HEK293 (cell line): ENCODE measurements around the gene RASAL2.

Experiments used
- CTCF ChIA-PET: fragments of 350-600 bp; formaldehyde crosslinking; extraction: SDS; loops from one replicate; lab custom pipeline; 2021; ENCODE audit warnings: antibody characterized with exemption; lab: Yijun Ruan, JAX
- POLR2A ChIA-PET: fragments of 300-600 bp; formaldehyde crosslinking; extraction: SDS; loops from one replicate; lab custom pipeline; 2020; ENCODE audit warnings: antibody characterized with exemption, inconsistent platforms; lab: Yijun Ruan, JAX
- H3K27ac ChIP-seq: fragments of 200-500 bp; sonication (Bioruptor generic); 2 replicates; pipeline ENCODE4 v1.5.1; 2014; ENCODE audit warnings: low read depth, low read length, control low read depth, inconsistent platforms; ENCODE audit errors: extremely low read depth
- H3K36me3 ChIP-seq, 2 experiments: fragments of 200-500 bp in 1 of 2; sonication (Bioruptor generic) in 1 of 2; 1 replicate in 1 of 2; 2 replicates in 1 of 2; pipeline ENCODE4 v1.5.1; 2014 to 2017; ENCODE audit warnings: inconsistent platforms in 2 of 2, low read length in 2 of 2; ENCODE audit not compliant: control insufficient read depth in 2 of 2, insufficient read depth in 1 of 2
- H3K4me1 ChIP-seq: fragments of 200-500 bp; sonication (Bioruptor generic); 2 replicates; pipeline ENCODE4 v1.5.1; 2014; ENCODE audit warnings: mild to moderate bottlenecking, low read length, inconsistent platforms; ENCODE audit not compliant: control insufficient read depth, insufficient read depth
- H3K4me3 ChIP-seq: 2 replicates; pipeline ENCODE4 v1.5.1; 2011; ENCODE audit warnings: low read depth, mild to moderate bottlenecking, control low read depth, low read length, moderate library complexity
- H3K9me3 ChIP-seq: fragments of 200-500 bp; sonication (Bioruptor generic); 2 replicates; pipeline ENCODE4 v1.5.1; 2014; ENCODE audit warnings: low read depth, low read length, inconsistent platforms; ENCODE audit not compliant: control insufficient read depth, insufficient read depth
- BCL11A ChIP-seq: fragments of 450-650 bp; formaldehyde crosslinking; IDR thresholded peaks from 2 replicates; pipeline ENCODE4 v1.5.1; 2016; ENCODE audit warnings: low read depth, missing biosample characterization, missing genetic modification characterization
- BCL11B ChIP-seq: fragments of 450-650 bp; formaldehyde crosslinking; IDR thresholded peaks from 2 replicates; pipeline ENCODE4 v1.5.1; 2016; ENCODE audit warnings: low read depth, missing biosample characterization, missing genetic modification characterization
- GFI1B ChIP-seq: fragments of 450-650 bp; formaldehyde crosslinking; IDR thresholded peaks from 2 replicates; pipeline ENCODE4 v1.5.1; 2016; ENCODE audit warnings: missing biosample characterization, missing genetic modification characterization
- HOXA7 ChIP-seq: sonication (generic); formaldehyde crosslinking; IDR thresholded peaks from 2 replicates; pipeline ENCODE4 v1.8.1; 2022; ENCODE audit warnings: missing genetic modification reagents, borderline replicate concordance
- MZF1 ChIP-seq: fragments of 450-650 bp; formaldehyde crosslinking; IDR thresholded peaks from 2 replicates; pipeline ENCODE4 v1.5.1; 2017; ENCODE audit warnings: missing biosample characterization, missing genetic modification characterization, borderline replicate concordance
- OVOL3 ChIP-seq: fragments of 450-650 bp; formaldehyde crosslinking; IDR thresholded peaks from 2 replicates; pipeline ENCODE4 v1.5.1; 2016; ENCODE audit warnings: missing biosample characterization, missing genetic modification characterization
- PBX3 ChIP-seq: sonication (generic); formaldehyde crosslinking; IDR thresholded peaks from 2 replicates; pipeline ENCODE4 v1.8.1; 2022; ENCODE audit warnings: mild to moderate bottlenecking, moderate library complexity, missing genetic modification reagents
- REPIN1 ChIP-seq: fragments of 450-650 bp; formaldehyde crosslinking; IDR thresholded peaks from 2 replicates; pipeline ENCODE4 v1.5.1; 2017; ENCODE audit warnings: missing biosample characterization, missing genetic modification characterization, low read depth
- SCRT1 ChIP-seq: fragments of 450-650 bp; formaldehyde crosslinking; IDR thresholded peaks from 2 replicates; pipeline ENCODE4 v1.5.1; 2016; ENCODE audit warnings: missing biosample characterization, missing genetic modification characterization, borderline replicate concordance
- SCRT2 ChIP-seq: fragments of 450-650 bp; formaldehyde crosslinking; IDR thresholded peaks from 2 replicates; pipeline ENCODE4 v1.5.1; 2016; ENCODE audit warnings: missing biosample characterization, missing genetic modification characterization
- ZBTB10 ChIP-seq: fragments of 450-650 bp; formaldehyde crosslinking; IDR thresholded peaks from 2 replicates; pipeline ENCODE4 v1.5.1; 2016; ENCODE audit warnings: missing biosample characterization, missing genetic modification characterization
- ZBTB7A ChIP-seq: fragments of 450-650 bp; formaldehyde crosslinking; IDR thresholded peaks from 2 replicates; pipeline ENCODE4 v1.5.1; 2016; ENCODE audit warnings: low read depth, missing biosample characterization, missing genetic modification characterization
- ZBTB8A ChIP-seq: fragments of 450-650 bp; formaldehyde crosslinking; IDR thresholded peaks from 2 replicates; pipeline ENCODE4 v1.5.1; 2016; ENCODE audit warnings: missing biosample characterization, missing genetic modification characterization
- ZFP41 ChIP-seq: fragments of 450-650 bp; formaldehyde crosslinking; IDR thresholded peaks from 2 replicates; pipeline ENCODE4 v1.5.1; 2016; ENCODE audit warnings: missing biosample characterization, missing genetic modification characterization, borderline replicate concordance
- ZNF157 ChIP-seq: fragments of 450-650 bp; formaldehyde crosslinking; IDR thresholded peaks from 2 replicates; pipeline ENCODE4 v1.5.1; 2016; ENCODE audit warnings: missing biosample characterization, missing genetic modification characterization
- ZNF16 ChIP-seq: fragments of 450-650 bp; formaldehyde crosslinking; IDR thresholded peaks from 2 replicates; pipeline ENCODE4 v1.5.1; 2016; ENCODE audit warnings: low read depth, missing biosample characterization, missing genetic modification characterization
- ZNF18 ChIP-seq: fragments of 450-650 bp; formaldehyde crosslinking; IDR thresholded peaks from 2 replicates; pipeline ENCODE4 v1.5.1; 2016; ENCODE audit warnings: missing biosample characterization, missing genetic modification characterization
- ZNF221 ChIP-seq: fragments of 450-650 bp; formaldehyde crosslinking; IDR thresholded peaks from 2 replicates; pipeline ENCODE4 v1.5.1; 2017; ENCODE audit warnings: missing biosample characterization, missing genetic modification characterization, borderline replicate concordance
- ZNF324 ChIP-seq: fragments of 450-650 bp; formaldehyde crosslinking; IDR thresholded peaks from 2 replicates; pipeline ENCODE4 v1.5.1; 2016; ENCODE audit warnings: missing biosample characterization, missing genetic modification characterization
- ZNF391 ChIP-seq: fragments of 450-650 bp; formaldehyde crosslinking; IDR thresholded peaks from 2 replicates; pipeline ENCODE4 v1.5.1; 2016; ENCODE audit warnings: low read depth, missing biosample characterization, missing genetic modification characterization, borderline replicate concordance
- ZNF449 ChIP-seq: fragments of 450-650 bp; formaldehyde crosslinking; IDR thresholded peaks from 2 replicates; pipeline ENCODE4 v1.5.1; 2017; ENCODE audit warnings: missing biosample characterization, mild to moderate bottlenecking, missing genetic modification characterization, moderate library complexity
- ZNF48 ChIP-seq: fragments of 450-650 bp; formaldehyde crosslinking; IDR thresholded peaks from 2 replicates; pipeline ENCODE4 v1.5.1; 2016; ENCODE audit warnings: missing biosample characterization, missing genetic modification characterization
- ZNF510 ChIP-seq: fragments of 450-650 bp; formaldehyde crosslinking; IDR thresholded peaks from 2 replicates; pipeline ENCODE4 v1.5.1; 2018; ENCODE audit warnings: mild to moderate bottlenecking, missing genetic modification characterization, missing biosample characterization; ENCODE audit not compliant: insufficient replicate concordance
- ZNF514 ChIP-seq: fragments of 450-650 bp; formaldehyde crosslinking; IDR thresholded peaks from 2 replicates; pipeline ENCODE4 v1.5.1; 2016; ENCODE audit warnings: missing biosample characterization, missing genetic modification characterization
- ZNF530 ChIP-seq: fragments of 450-650 bp; formaldehyde crosslinking; IDR thresholded peaks from 2 replicates; pipeline ENCODE4 v1.5.1; 2016; ENCODE audit warnings: low read depth, missing biosample characterization, missing genetic modification characterization
- ZNF768 ChIP-seq: fragments of 450-650 bp; formaldehyde crosslinking; IDR thresholded peaks from 2 replicates; pipeline ENCODE4 v1.5.1; 2018; ENCODE audit warnings: missing biosample characterization, mild to moderate bottlenecking, missing genetic modification characterization

Gene RASAL2

GRCh38 chr1:178224358-178224757 is 130.5 kb downstream of the RASAL2 start:
- Histone ChIP-seq H3K4me1 (no peaks in the 10 kb centered on the region), H3K4me3 (no peak overlapping the region), H3K36me3 (no peaks in the 10 kb centered on the region), H3K27ac (no peak overlapping the region), H3K9me3 (no peaks in the 10 kb centered on the region)
- ChIA-PET CTCF (interaction anchor here (0.7 kb wide), 2 partner anchors 17 to 180 kb away, joined by 3 to 6 read pairs; no protein-coding TSS in a partner anchor), POLR2A (no interaction called here)
- TF ChIP-seq SCRT2 (no peak), OVOL3 (tag by site-specific recombination) (no peak), ZNF449 (no peak), ZBTB8A (tag by site-specific recombination) (no peak), ZBTB10 (tag by site-specific recombination) (no peak), ZNF391 (tag by site-specific recombination) (no peak), ZNF324 (tag by site-specific recombination) (no peak), BCL11A (tag by site-specific recombination) (no peak)

GRCh38 chr1:178230881-178231409 is 137.0 kb downstream of the RASAL2 start:
- no peaks in the 10 kb centered on the region for H3K36me3 ChIP-seq
- ChIA-PET CTCF (no interaction called here), POLR2A (no interaction called here)
- TF ChIP-seq ZNF221 (no peak), ZNF514 (tag by site-specific recombination) (no peak), REPIN1 (tag by site-specific recombination) (no peak), ZNF48 (tag by site-specific recombination) (no peak)
- no peak overlapping the region for H3K4me3 ChIP-seq
- H3K4me1 ChIP-seq: no peaks in the 10 kb centered on the region
- no peak overlapping the region for H3K27ac ChIP-seq
- H3K9me3 ChIP-seq: no peaks in the 10 kb centered on the region

GRCh38 chr1:178232108-178232507 is 138.2 kb downstream of the RASAL2 start:
- no peaks in the 10 kb centered on the region for H3K36me3 ChIP-seq
- no peaks in the 10 kb centered on the region for H3K9me3 ChIP-seq
- no peak overlapping the region for H3K4me3 ChIP-seq
- POLR2A ChIA-PET: no interaction called here
- CTCF ChIA-PET: no interaction called here
- H3K4me1 ChIP-seq: no peaks in the 10 kb centered on the region
- H3K27ac ChIP-seq: no peak overlapping the region
- TF ChIP-seq ZFP41 (tag by site-specific recombination) (no peak), GFI1B (no peak), ZNF514 (tag by site-specific recombination) (no peak), SCRT1 (tag by site-specific recombination) (no peak), ZNF510 (tag by site-specific recombination) (no peak), ZNF18 (tag by site-specific recombination) (no peak), ZNF768 (tag by site-specific recombination) (no peak), HOXA7 (CRISPR knock-in tag) (no peak), ZBTB7A (no peak), ZNF16 (tag by site-specific recombination) (no peak), ZNF157 (tag by site-specific recombination) (no peak), ZNF530 (tag by site-specific recombination) (no peak), PBX3 (CRISPR knock-in tag) (no peak), MZF1 (tag by site-specific recombination) (no peak), BCL11B (tag by site-specific recombination) (no peak)
